HG03354 (cell line): ENCODE results near the gene TRRAP.

Experiments
- ATAC-seq: cut with Tn5 transposase; IDR thresholded peaks from one replicate; pipeline ENCODE4 v1.9.1; 2021; ENCODE audit warnings: mild to moderate bottlenecking; ENCODE audit not compliant: unreplicated experiment, poor library complexity, severe bottlenecking

Gene TRRAP

DNA sequence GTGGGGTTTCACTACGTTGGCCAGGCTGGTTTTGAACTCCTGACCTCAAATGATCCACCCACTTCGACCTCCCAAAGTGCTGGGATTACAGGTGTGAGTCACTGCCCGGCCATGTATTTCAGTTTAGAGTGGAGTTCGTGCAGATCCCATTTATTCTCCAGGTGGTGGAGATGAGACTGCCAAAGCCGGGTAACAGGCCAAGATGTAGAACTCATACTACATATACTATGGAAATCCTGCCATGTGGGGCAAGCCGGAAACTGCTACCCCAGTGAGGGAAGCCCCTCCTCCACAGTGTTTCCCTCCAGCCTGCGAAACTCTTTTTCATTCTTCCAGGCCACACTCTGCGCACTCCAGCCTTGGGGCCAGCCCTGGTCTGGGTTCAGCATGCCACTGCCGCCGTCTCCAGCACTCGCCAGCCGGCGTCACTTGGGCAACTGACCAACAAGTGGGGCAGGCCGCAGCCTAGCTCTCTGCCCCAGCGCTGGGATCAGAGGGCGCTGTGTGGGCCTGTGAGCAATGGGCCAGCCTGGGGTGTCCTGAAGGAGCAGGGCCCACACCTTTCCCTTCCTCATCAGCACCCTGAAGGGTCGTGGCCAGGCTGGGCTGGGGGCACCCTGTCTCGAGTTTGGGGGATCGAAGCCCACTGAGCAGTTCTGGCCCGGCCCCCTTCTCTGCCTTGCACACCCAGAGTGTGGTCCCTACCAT is 122.0 kb downstream of the TRRAP start:
- no peak for ATAC-seq

DNA sequence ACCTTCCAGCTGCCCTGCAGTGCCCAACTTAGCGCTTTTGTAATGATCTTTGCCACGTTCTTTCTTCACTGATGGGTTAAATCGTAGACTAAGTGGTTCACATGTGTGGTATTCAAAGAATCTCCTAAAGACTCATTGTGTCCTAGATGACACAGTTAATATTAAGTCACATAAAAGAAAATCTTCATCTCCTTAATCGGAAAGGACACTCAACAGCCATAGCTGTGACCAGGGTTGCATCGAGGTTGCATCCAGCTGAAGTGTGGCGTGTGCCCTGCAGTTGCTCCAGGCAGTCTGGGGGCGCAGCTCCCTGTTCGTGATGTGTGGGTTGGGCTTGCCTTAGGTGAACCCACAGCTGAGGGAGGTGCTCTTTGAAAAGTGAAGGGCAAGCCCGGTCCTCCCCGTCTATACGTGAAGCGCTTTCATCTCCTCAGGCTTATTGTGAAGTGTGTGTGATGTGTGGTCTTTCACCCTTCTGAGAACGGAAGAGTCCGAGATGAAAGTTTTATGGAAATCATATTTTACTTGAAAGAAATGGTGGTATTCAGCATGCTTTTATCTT is 122.7 kb downstream of the TRRAP start:
- no peak for ATAC-seq

DNA sequence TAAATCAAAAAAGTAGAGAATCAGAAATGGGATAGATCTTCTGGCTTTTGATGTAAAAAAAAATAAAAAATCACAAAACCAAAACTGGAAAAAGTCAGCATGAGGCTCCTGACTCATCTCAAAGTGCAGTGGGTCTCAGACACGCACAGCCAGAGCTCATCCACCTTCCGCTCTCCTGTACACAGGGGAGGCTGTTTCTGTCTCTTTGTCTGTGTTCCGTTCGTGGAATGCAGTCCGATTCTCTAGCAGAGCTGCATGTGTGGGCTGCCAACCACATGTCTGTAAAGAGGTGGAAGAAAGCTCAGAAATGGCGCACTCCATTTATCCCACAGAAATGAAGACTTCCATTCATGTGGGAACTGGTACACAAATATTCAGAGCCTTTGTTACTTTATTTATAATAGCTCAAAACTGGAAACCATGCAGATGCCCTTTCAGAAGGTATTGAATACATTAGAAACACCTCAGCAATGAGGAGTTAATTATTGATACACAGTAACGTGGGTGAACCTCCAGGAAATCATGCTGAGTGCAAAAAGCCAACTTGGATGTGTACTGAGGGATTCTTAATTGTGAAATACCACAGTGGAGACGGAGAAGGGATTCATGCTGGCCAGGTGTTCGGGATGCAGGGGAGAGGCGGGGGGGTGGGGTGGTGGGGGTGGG is 123.3 kb downstream of the TRRAP start:
- no peak for ATAC-seq

GRCh38 chr7:99002148-99002826 is 124.0 kb downstream of the TRRAP start:
- no peak for ATAC-seq

DNA sequence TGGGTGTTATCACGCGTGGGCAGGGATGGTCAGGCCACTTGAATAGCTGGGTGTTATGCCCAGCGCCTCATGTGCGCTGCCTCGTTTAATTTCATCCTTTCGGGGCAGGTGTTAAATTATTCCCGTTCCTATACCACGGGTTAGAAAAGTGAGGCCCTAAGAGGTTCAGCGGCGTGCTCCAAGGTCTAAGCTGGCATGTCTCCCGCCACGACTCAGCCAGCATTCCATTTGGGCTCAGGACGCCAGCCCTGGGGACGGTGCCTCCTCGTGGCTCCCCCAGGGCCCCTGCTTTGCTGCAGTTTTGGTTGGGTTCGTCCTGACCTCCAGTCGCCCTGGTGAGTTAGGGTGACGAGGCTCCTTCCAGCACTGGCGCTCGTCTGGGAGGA is 124.5 kb downstream of the TRRAP start:
- ATAC-seq = no peak

DNA sequence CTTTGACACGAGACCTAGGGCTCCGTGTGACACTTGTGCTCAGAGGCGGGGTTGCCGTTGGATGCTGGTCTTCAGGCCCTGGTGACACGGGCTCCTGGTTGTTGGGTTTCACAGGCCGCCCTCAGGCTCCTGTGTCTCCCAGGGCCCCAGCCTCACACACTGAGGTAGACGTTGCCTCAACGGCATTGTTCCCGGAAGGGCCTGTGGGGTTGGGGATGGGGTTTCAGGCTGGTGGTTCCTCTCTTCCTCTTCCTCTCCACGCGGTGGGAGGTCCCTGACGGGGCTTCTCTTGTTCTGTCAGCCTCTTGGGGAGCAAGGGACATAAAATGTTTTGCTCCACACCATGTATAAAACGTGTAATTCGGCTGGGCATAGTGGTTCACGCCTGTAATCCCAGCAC is 125.1 kb downstream of the TRRAP start:
- ATAC-seq = no peak

DNA sequence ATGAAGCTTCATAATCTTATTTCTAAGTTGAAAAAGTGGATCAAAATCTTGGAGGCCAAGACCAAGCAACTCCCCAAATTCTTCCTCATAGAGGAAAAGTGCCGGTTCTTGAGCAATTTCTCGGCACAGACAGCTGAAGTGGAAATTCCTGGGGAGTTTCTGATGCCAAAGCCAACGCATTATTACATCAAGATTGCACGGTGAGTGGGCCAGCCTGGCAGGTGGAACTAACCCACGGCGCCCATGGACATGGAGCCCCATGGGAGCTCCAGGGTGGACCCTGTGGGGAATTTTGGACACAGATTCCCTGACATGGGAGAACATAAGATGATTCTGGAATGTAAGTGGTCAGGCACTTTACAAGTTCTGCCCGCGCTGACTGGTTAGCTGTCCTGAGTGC is 125.9 kb downstream of the TRRAP start:
- no peak for ATAC-seq

- ATAC-seq = no peak
These were observed 126.6 kb downstream of the TRRAP start for GRCh38 chr7:99004781-99005500.

- ATAC-seq = no peak
These were observed 127.4 kb downstream of the TRRAP start for GRCh38 chr7:99005776-99006175.

DNA sequence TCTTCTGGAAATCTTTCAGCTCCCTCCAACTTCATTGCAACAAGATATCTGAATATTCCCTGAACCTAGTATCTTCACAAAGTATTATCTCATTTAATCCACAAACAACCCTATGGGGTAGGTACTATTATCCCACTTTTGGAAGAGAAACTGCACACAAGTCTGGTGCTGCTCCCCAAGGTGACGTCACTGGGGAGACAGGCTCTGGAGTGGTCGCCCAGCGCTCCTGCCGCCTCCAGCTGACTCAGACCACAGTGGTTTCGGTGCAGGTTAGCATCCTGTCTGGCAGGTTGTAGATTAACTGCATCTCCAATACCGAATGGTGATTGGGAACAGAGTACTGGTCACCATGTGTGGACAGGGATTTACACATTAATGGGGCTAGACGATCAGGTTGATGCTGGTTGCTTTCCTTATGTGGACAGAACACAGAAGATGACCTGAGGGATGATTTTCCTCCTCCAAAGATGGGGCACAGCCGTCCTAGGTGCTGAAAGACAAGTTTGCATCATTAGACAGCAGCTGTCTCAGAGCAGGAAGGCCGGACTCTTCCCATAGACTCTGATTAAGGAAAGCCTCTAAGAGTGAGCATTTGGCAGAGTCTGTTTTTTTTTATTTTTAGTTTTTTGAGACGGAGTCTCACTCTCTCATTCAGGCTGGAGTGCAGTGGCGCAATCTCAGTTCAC is 128.6 kb downstream of the TRRAP start:
- ATAC-seq = no peak

GRCh38 chr7:99008181-99008631 is 129.9 kb downstream of the TRRAP start:
- ATAC-seq = no peak

GRCh38 chr7:99008921-99009530 is 130.7 kb downstream of the TRRAP start:
- ATAC-seq = no peak

GRCh38 chr7:99010281-99010680 is 131.9 kb downstream of the TRRAP start:
- no peak for ATAC-seq

DNA sequence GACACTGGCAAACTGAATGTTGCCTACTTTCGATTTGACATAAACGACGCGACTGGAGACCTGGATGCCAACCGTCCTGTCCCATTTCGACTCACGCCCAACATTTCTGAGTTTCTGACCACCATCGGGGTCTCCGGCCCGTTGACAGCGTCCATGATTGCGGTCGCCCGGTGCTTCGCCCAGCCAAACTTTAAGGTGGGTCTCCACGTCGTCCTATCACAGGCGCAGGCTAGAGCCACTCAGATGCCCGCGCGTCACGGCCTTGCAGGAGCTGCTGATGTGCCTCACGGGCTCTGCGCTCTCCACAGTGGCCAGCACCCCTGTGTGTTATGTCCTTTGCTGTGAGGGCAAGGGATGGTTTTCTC is 133.0 kb downstream of the TRRAP start:
- ATAC-seq = no peak

DNA sequence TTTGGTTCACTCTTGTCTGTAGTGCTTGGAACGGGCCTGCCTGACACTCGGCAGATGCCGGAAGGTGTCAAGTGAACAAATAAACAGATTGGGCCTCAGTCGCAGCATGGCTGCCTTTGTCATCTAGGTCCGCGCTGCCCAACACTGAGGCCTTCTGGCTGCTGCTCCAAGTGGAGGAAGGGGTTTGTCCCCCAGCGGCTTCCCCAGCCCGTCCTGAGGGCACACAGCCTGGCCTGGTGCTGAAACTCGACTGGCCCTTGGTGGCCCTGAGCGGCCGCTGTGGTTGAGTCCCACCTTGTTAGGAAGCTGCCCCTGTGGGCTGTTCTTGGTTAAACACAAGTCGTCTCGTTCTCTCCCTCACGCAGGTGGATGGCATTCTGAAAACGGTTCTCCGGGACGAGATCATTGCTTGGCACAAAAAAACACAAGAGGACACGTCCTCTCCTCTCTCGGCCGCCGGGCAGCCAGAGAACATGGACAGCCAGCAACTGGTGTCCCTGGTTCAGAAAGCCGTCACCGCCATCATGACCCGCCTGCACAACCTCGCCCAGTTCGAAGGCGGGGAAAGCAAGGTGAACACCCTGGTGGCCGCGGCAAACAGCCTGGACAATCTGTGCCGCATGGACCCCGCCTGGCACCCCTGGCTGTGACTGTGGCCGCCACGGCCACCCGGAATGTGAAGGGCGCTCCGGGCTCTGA is 133.5 kb downstream of the TRRAP start:
- no peak for ATAC-seq

- ATAC-seq = no peak
These were observed 134.4 kb downstream of the TRRAP start for GRCh38 chr7:99012722-99013121.

DNA sequence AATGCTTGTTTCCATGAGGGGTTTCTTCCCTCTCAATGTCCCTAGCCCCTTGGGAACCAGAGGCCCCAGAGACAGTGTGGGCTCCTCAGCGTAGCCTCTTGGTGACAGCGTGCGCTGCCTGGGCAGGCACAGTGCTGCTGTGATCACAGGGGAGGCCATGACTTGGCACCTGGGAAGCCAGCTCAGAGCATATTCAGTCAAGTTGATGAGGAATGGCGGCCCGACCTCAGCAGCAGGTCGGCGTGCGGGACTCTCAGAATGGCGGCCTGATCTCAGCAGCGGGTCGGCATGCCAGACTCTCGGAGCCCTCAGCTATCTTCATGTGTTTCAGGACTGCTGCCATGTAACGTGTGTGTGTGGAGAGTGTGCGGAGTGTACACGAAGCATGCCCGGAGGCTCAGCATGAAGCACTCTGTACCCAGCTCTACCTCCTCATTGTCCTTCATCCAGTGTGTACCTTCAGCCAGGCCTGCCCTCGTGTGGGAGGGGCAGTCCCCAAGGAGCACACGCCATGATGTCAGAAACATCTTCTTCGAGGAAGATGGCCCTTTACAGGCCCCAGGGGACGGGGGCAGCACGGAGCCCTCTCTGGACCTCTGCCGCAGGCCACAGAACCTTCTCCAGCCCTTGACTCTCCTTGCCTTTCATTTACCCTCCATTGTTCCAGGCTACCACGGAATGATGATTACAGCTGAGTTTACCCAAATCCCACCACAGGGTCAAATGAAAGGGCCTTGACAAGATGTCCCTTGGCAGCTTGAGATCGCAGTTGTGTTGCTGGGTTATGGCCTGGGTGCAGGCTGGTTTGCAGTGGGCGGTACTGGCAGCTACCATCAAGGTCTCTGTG is 135.2 kb downstream of the TRRAP start:
- ATAC-seq = no peak
